Neuronal stem cell (in vitro differentiated cells): ENCODE measurements around the gene HS2ST1.
"Not testable (repeated sequence)": the region's sequence is repeated elsewhere in the genome, so short reads cannot be mapped to it uniquely, and the experiment has no call there.

ENCODE experiments used
- DNase-seq: peaks from one replicate; pipeline ENCODE4 v3.0.0-alpha.2; 2013; ENCODE audit warnings: low spot score
- H2AFZ ChIP-seq: one replicate; pipeline ENCODE4 v1.6.1; 2013; ENCODE audit warnings: mild to moderate bottlenecking, low read length, inconsistent platforms
- H2AK5ac ChIP-seq: 2 replicates; pipeline ENCODE4 v1.6.1; 2013; ENCODE audit warnings: low read depth, mild to moderate bottlenecking, inconsistent platforms, low read length, moderate library complexity, mixed read lengths
- H2BK120ac ChIP-seq: 2 replicates; pipeline ENCODE4 v1.6.1; 2013; ENCODE audit warnings: low read depth, mild to moderate bottlenecking, inconsistent platforms, low read length, moderate library complexity, mixed read lengths
- H2BK12ac ChIP-seq: one replicate; pipeline ENCODE4 v1.6.1; 2013; ENCODE audit warnings: low read length, inconsistent platforms
- H2BK15ac ChIP-seq: 2 replicates; pipeline ENCODE4 v1.6.1; 2013; ENCODE audit warnings: mild to moderate bottlenecking, low read length, inconsistent platforms, mixed read lengths
- H2BK5ac ChIP-seq: one replicate; pipeline ENCODE4 v1.6.1; 2013; ENCODE audit warnings: inconsistent platforms, mild to moderate bottlenecking, low read length, moderate library complexity
- H3K14ac ChIP-seq: one replicate; pipeline ENCODE4 v1.6.1; 2013; ENCODE audit warnings: low read length, inconsistent platforms
- H3K18ac ChIP-seq: 2 replicates; pipeline ENCODE4 v1.6.1; 2013; ENCODE audit warnings: low read length, inconsistent platforms
- H3K23ac ChIP-seq: 2 replicates; pipeline ENCODE4 v1.6.1; 2013; ENCODE audit warnings: low read depth, mild to moderate bottlenecking, mixed read lengths, low read length, inconsistent platforms; ENCODE audit not compliant: poor library complexity
- H3K27ac ChIP-seq: replicated peaks from 3 replicates; pipeline ENCODE4 v1.5.1; 2013; ENCODE audit warnings: low read length, inconsistent platforms
- H3K27me3 ChIP-seq, 3 experiments: 2 replicates each; pipeline ENCODE4 v1.6.1; 2013; ENCODE audit warnings: low read length in 3 of 3, mild to moderate bottlenecking in 2 of 3, inconsistent platforms in 1 of 3, low read depth in 1 of 3, mixed read lengths in 1 of 3, moderate library complexity in 1 of 3; ENCODE audit not compliant: control insufficient read depth in 3 of 3, insufficient read depth in 3 of 3
- H3K36me3 ChIP-seq, 2 donors: replicated peaks in 1 of 2; 2 replicates each; pipeline ENCODE4 v1.6.1; 2013; ENCODE audit warnings: low read length in 2 of 2; ENCODE audit not compliant: control insufficient read depth in 2 of 2, insufficient read depth in 2 of 2
- H3K4ac ChIP-seq: 2 replicates; pipeline ENCODE4 v1.6.1; 2013; ENCODE audit warnings: inconsistent platforms, mild to moderate bottlenecking, low read length, moderate library complexity
- H3K4me1 ChIP-seq, 2 donors: 1 replicate in 1 of 2; 2 replicates in 1 of 2; pipeline ENCODE4 v1.6.1; 2013; ENCODE audit warnings: low read length in 2 of 2, low read depth in 1 of 2; ENCODE audit not compliant: control insufficient read depth in 2 of 2, insufficient read depth in 1 of 2
- H3K4me2 ChIP-seq: one replicate; pipeline ENCODE4 v1.6.1; 2013; ENCODE audit warnings: mild to moderate bottlenecking, low read length, inconsistent platforms; ENCODE audit not compliant: insufficient read depth, poor library complexity, severe bottlenecking
- H3K4me3 ChIP-seq, 2 donors: 2 replicates each; pipeline ENCODE4 v1.5.1; 2013; ENCODE audit warnings: low read length in 2 of 2, mild to moderate bottlenecking in 2 of 2, inconsistent platforms in 1 of 2, moderate library complexity in 1 of 2
- H3K79me1 ChIP-seq: one replicate; pipeline ENCODE4 v1.6.1; 2013; ENCODE audit warnings: low read depth, mild to moderate bottlenecking, inconsistent platforms, low read length, moderate library complexity
- H3K9ac ChIP-seq: one replicate; pipeline ENCODE4 v1.6.1; 2013; ENCODE audit warnings: mild to moderate bottlenecking, low read depth, low read length, inconsistent platforms; ENCODE audit not compliant: poor library complexity
- H3K9me3 ChIP-seq, 2 donors: replicated peaks in 1 of 2; 2 replicates each; pipeline versions ENCODE3 to v1.6.1; 2013; ENCODE audit warnings: low read length in 2 of 2, mild to moderate bottlenecking in 2 of 2, inconsistent platforms in 1 of 2, low read depth in 1 of 2, mixed read lengths in 1 of 2, moderate library complexity in 1 of 2; ENCODE audit not compliant: control insufficient read depth in 2 of 2, insufficient read depth in 1 of 2
- H4K8ac ChIP-seq: one replicate; pipeline ENCODE4 v1.6.1; 2013; ENCODE audit warnings: low read depth, mild to moderate bottlenecking, inconsistent platforms, low read length, moderate library complexity
- H4K91ac ChIP-seq: one replicate; pipeline ENCODE4 v1.6.1; 2013; ENCODE audit warnings: low read length, low read depth, mild to moderate bottlenecking, inconsistent platforms; ENCODE audit not compliant: poor library complexity
- WGBS, 2 donors: extraction: QIAGEN DNeasy Blood & Tissue Kit; methylation state at CpG; one replicate each; pipeline ENCODE4 v1.1.7; 2013; ENCODE audit warnings: missing lambda C conversion rate in 2 of 2, mixed read lengths in 1 of 2; ENCODE audit not compliant: insufficient read length in 2 of 2, insufficient replicate concordance in 1 of 2; ENCODE audit errors: extremely low coverage in 2 of 2; 5-methylcytosine and 5-hydroxymethylcytosine counted together

The HS2ST1 gene

GRCh38 chr1:87013385-87013784 lies 99.0 kb downstream of the HS2ST1 start:
- not testable (repeated sequence) for H3K23ac ChIP-seq, H3K18ac ChIP-seq, DNase-seq, H3K27ac ChIP-seq, H3K4me2 ChIP-seq, H3K36me3 ChIP-seq, H2BK5ac ChIP-seq, H2BK12ac ChIP-seq, H3K14ac ChIP-seq, H3K27me3 ChIP-seq, H2BK15ac ChIP-seq, H4K8ac ChIP-seq, H3K9ac ChIP-seq, H2AK5ac ChIP-seq, H2AFZ ChIP-seq, H3K4me1 ChIP-seq, H3K79me1 ChIP-seq, H3K4ac ChIP-seq, H2BK120ac ChIP-seq, H4K91ac ChIP-seq, H3K4me3 ChIP-seq
- peaks cover 5 to 30% of the 10 kb centered on the region in 2 donors for H3K9me3 ChIP-seq

- no CpG with 5 or more reads among the region's 4 CpGs for WGBS, 2 donors
- peaks cover 0 to 1% of the 10 kb centered on the region in 2 donors for H3K36me3 ChIP-seq
- H2AFZ ChIP-seq: no peak overlapping the region
- H3K27me3 ChIP-seq: no peaks in the 10 kb centered on the region
- H4K8ac ChIP-seq: no peak overlapping the region
- no peak overlapping the region for H3K4me2 ChIP-seq
- H2BK15ac ChIP-seq: no peak overlapping the region
- no peak overlapping the region for H2AK5ac ChIP-seq
- no peak overlapping the region for H2BK120ac ChIP-seq
- H3K4ac ChIP-seq: no peak overlapping the region
- H3K9ac ChIP-seq: no peak overlapping the region
- no peak overlapping the region for H3K27ac ChIP-seq
- no peak for DNase-seq
- peaks cover under 1 to 12% of the 10 kb centered on the region in 2 donors for H3K9me3 ChIP-seq
- H3K18ac ChIP-seq: no peak overlapping the region
- no peaks in the 10 kb centered on the region for H3K79me1 ChIP-seq
- H3K4me3 ChIP-seq: no peak overlapping the region
- peaks cover 0 to 3% of the 10 kb centered on the region in 2 donors for H3K4me1 ChIP-seq
- H2BK5ac ChIP-seq: no peak overlapping the region
- H4K91ac ChIP-seq: no peak overlapping the region
- no peak overlapping the region for H3K14ac ChIP-seq
- no peak overlapping the region for H3K23ac ChIP-seq
- no peak overlapping the region for H2BK12ac ChIP-seq
These were observed 103.7 kb downstream of the HS2ST1 start for GRCh38 chr1:87017998-87018672.

- no peak overlapping the region for H3K4me3 ChIP-seq
- H2BK15ac ChIP-seq: no peak overlapping the region
- H2BK5ac ChIP-seq: no peak overlapping the region
- no peak for DNase-seq
- H3K23ac ChIP-seq: no peak overlapping the region
- H2AK5ac ChIP-seq: no peak overlapping the region
- H2AFZ ChIP-seq: no peak overlapping the region
- no peaks in the 10 kb centered on the region for H3K9me3 ChIP-seq
- no peak overlapping the region for H2BK12ac ChIP-seq
- H3K9ac ChIP-seq: no peak overlapping the region
- no peak overlapping the region for H3K4ac ChIP-seq
- H2BK120ac ChIP-seq: no peak overlapping the region
- no peak overlapping the region for H3K18ac ChIP-seq
- no peak overlapping the region for H4K8ac ChIP-seq
- H3K36me3 ChIP-seq: peaks cover 0 to under 1% of the 10 kb centered on the region in 2 donors
- no peak overlapping the region for H3K27ac ChIP-seq
- no peak overlapping the region for H4K91ac ChIP-seq
- no peak overlapping the region for H3K4me2 ChIP-seq
- no peaks in the 10 kb centered on the region for H3K27me3 ChIP-seq
- WGBS, 2 donors: no CpG with 5 or more reads among the region's 1 CpG
- peaks cover 0 to 1% of the 10 kb centered on the region in 2 donors for H3K4me1 ChIP-seq
- no peaks in the 10 kb centered on the region for H3K79me1 ChIP-seq
- H3K14ac ChIP-seq: no peak overlapping the region
These were observed 108.9 kb downstream of the HS2ST1 start for GRCh38 chr1:87023326-87023725.

DNA sequence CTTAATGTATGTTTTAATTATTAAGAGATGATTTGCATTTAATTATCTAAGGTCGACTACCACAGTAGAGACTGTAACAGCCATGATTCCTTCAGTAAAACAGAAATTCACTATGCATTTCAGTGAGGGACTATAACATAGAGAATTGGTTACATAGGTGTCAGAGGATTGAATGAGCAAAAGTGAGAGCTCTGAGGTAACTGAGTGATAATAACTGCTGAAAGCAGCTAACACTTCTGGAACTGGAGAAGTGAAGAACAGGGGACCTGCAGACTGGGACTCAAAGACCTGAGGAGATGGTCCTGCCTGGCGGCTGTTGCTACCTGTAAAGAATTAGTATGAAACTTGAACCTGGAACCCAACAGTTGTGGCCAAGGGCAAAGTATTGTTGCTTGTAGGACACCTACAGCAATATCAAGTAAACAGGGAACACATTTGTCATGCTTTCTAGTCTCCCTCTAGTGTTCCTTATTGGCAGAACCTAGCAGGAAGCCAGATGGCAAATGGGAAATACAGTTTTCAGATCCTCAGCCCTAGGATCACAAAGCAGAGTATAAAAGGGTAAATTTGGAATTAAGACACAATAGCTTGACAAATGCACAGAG lies 110.6 kb downstream of the HS2ST1 start:
- no peak overlapping the region for H2BK120ac ChIP-seq
- H3K14ac ChIP-seq: no peak overlapping the region
- H3K4ac ChIP-seq: no peak overlapping the region
- H3K79me1 ChIP-seq: no peaks in the 10 kb centered on the region
- no peak overlapping the region for H2AFZ ChIP-seq
- no peak overlapping the region for H2BK12ac ChIP-seq
- no peak overlapping the region for H3K27ac ChIP-seq
- H3K27me3 ChIP-seq: no peaks in the 10 kb centered on the region
- WGBS, 2 donors: no CpG with 5 or more reads among the region's 2 CpGs
- no peak overlapping the region for H3K18ac ChIP-seq
- H3K4me2 ChIP-seq: no peak overlapping the region
- no peaks in the 10 kb centered on the region for H3K36me3 ChIP-seq
- H2BK15ac ChIP-seq: no peak overlapping the region
- no peak overlapping the region for H4K91ac ChIP-seq
- no peak overlapping the region for H4K8ac ChIP-seq
- H2BK5ac ChIP-seq: no peak overlapping the region
- H3K9ac ChIP-seq: no peak overlapping the region
- peaks cover 0 to 2% of the 10 kb centered on the region in 2 donors for H3K9me3 ChIP-seq
- H3K4me3 ChIP-seq: no peak overlapping the region
- no peaks in the 10 kb centered on the region for H3K4me1 ChIP-seq
- DNase-seq: no peak
- no peak overlapping the region for H2AK5ac ChIP-seq
- no peak overlapping the region for H3K23ac ChIP-seq
